K562 treated with DMSO at 1 percent for 48 hours (cell line): Measurements from ENCODE around the gene HAT1. TPM values are rescaled to one million over a fixed set of nuclear protein-coding genes. Genes with fewer than 3 reads are reported as not detected.

Experiments used
- total RNA-seq: library from RNA; unstranded; fragments of 300-600 nt; gene quantifications from 2 replicates; pipeline ENCODE4 v1.2.3, GENCODE V29; 2022; ENCODE audit warnings: low replicate concordance; ENCODE audit errors: extremely low read depth

The HAT1 gene, protein sequence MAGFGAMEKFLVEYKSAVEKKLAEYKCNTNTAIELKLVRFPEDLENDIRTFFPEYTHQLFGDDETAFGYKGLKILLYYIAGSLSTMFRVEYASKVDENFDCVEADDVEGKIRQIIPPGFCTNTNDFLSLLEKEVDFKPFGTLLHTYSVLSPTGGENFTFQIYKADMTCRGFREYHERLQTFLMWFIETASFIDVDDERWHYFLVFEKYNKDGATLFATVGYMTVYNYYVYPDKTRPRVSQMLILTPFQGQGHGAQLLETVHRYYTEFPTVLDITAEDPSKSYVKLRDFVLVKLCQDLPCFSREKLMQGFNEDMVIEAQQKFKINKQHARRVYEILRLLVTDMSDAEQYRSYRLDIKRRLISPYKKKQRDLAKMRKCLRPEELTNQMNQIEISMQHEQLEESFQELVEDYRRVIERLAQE
- total RNA-seq, result not detected in 2 replicates

DNA sequence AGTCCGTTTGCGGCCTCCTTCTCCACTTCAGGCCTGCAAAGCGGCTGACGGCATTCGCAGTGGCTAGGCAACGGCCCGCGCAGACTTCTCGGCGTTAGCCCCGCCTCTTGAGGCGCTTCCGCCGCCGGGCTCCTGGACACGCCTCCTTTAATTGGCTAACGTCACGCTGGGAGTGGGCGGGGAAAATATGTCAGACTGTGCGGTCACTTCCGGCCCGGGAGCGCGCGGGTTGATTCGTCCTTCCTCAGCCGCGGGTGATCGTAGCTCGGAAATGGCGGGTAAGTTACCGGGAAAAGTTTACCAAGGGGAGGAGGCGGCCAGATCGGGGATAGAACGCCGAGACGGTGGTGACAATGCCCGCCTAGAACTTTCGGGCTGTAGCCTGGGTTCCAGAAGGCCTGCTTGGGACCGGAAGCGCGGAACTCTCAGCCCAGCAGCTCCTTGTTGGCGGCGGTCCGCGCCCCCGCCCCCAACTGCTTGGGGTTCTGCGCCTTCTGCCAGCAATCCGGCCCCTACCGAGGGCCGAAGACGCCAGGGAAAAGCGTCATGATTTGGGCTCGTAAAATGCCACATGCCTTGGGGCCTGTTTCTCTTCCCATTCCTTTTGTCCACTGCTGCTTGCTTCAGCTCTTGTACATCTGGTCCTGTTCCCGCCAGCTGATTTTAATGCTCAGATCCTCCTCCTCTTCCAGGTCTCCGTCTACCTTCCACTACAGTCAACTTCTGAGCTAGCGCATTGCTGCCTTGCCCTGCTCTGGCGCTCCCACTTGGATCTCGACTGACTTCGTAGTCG lies at the start of gene HAT1:
Gene HAT1, plus strand, starts transcription at position 232 of the 793 bp plus-strand sequence. Its CDS starts 40 bp downstream, at position 272.

GRCh38 chr2:171893824-171894611 lies 28.2 kb upstream of the HAT1 start, which contains the start of gene SLC25A12:
Gene SLC25A12, minus strand, starts transcription at chr2:171894244. Its CDS starts 30 bp downstream, at chr2:171894214.

DNA sequence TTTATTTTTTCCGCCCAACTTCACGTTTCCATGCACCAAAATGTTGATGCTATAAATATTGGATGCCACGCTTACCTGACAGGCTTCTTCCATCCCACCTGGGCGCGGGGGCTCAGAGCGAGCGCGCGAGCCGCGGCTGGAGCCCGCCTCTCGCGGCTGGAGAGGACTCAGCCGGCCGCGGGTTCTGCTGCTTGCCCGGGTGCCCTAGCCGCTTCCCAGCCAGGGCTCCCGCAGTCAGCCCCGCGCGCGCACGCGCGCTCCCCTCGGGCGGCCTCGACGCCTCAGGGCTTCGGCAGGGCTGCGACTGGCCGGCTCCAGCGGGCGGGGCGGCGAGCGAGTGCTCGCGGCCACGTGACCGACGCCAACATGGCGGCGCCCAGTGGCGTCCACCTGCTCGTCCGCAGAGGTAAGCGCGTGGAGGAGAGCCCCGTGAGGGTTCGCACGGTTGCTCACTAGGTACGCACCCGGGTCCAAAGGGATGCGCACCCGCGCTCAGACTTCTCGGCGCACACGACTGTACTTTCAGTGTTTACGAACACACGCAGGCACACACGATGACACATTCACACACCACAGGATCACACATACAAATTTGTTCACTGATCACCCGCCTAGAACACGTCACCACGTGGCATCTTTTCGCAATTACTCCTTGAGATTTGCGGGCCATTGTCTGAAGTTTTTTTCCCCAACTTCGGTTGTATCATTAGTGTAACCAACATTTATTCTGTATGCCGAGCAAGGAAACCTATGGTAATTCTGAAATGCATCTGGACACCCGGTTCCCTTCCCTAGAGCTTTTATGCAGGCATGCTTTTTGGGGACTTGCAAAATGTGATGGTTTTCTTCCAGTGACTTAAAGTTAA lies 77.6 kb downstream of the HAT1 start, which contains the start of gene METAP1D:
Gene METAP1D, plus strand, starts transcription at position 350 of the 866 bp plus-strand sequence. Its CDS starts 17 bp downstream, at position 367.

Other genes with a start within 250 kb of the HAT1 start
- not detected in 2 replicates for gene DYNC1I2, start 235.0 kb upstream of the HAT1 start, total RNA-seq
- gene SLC25A12, start 28.2 kb upstream of the HAT1 start, total RNA-seq, result not detected in 2 replicates
- gene METAP1D, start 77.5 kb downstream of the HAT1 start, total RNA-seq, result not detected in 2 replicates
- gene DLX1, start 163.0 kb downstream of the HAT1 start, total RNA-seq, result not detected in 2 replicates
- gene DLX2, start 180.4 kb downstream of the HAT1 start, total RNA-seq, result not detected in 2 replicates